Measurements from ENCODE around the gene TSC22D4.

GRCh38 chr7:100484673-100485045, 5.6 kb upstream of the TSC22D4 start:
- no peak for TF ChIP-seq CTCF (IDR thresholded peaks at IDR 0.05)
- no peak for TF ChIP-seq POLR2A (IDR thresholded peaks at IDR 0.05)
